Bronchial epithelial cell (primary cell): ENCODE data around the gene NHLH1. TPM values are rescaled to one million over a fixed set of nuclear protein-coding genes. Genes with fewer than 3 reads are reported as not detected.

Source experiments
- DNase-seq: peaks from one replicate; pipeline ENCODE4 v3.0.0-alpha.2; 2010; ENCODE audit warnings: low read depth
- FAIRE-seq: peaks from 2 replicates; lab custom pipeline; 2011; peaks lifted over from hg19 to GRCh38; lab: Jason Lieb, UNC
- H3K27me3 ChIP-seq: 2 replicates; pipeline ENCODE4 v1.5.1; 2011; ENCODE audit warnings: low read length; ENCODE audit not compliant: control insufficient read depth, insufficient read depth
- H3K36me3 ChIP-seq: 2 replicates; pipeline ENCODE4 v1.5.1; 2011; ENCODE audit warnings: low read length; ENCODE audit not compliant: control insufficient read depth, insufficient read depth
- H3K4me3 ChIP-seq: 2 replicates; pipeline ENCODE4 v1.5.1; 2011; ENCODE audit warnings: mild to moderate bottlenecking, low read depth, low read length, control low read depth
- total RNA-seq: library from RNA; depleted of rRNA; stranded (reverse); fragments of >200 nt; gene quantifications from 2 replicates; pipeline ENCODE4 v1.2.1, GENCODE V29; 2014
- TF ChIP-seq, protein P1 (sequence below): IDR thresholded peaks from 2 replicates; pipeline ENCODE4 v1.5.1; 2011; ENCODE audit warnings: mild to moderate bottlenecking, moderate library complexity, low read length, control low read depth, inconsistent platforms; ENCODE audit not compliant: insufficient read depth, severe bottlenecking

Gene NHLH1
- total RNA-seq, 1 donor from 2014 or later: not detected

DNA sequence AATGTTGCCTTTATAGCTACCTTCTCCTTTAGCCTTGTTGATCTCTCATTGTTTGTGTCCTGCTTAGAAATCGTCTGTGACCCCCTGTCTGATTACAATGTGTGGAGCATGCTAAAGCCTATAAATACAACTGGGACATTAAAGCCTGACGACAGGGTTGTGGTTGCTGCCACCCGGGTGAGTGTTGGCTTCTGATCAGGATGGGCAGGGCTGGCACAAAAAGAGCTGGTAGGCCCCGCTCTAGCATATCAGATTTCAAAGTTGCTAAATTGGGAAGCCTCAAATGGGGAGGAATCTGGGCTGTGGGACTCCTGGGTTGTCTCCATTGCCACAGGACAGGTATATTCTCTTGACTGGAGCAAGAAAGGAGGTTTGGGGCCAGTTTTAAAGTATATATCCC, 15.2 kb upstream of the NHLH1 start:
- TF ChIP-seq, protein P1, sequence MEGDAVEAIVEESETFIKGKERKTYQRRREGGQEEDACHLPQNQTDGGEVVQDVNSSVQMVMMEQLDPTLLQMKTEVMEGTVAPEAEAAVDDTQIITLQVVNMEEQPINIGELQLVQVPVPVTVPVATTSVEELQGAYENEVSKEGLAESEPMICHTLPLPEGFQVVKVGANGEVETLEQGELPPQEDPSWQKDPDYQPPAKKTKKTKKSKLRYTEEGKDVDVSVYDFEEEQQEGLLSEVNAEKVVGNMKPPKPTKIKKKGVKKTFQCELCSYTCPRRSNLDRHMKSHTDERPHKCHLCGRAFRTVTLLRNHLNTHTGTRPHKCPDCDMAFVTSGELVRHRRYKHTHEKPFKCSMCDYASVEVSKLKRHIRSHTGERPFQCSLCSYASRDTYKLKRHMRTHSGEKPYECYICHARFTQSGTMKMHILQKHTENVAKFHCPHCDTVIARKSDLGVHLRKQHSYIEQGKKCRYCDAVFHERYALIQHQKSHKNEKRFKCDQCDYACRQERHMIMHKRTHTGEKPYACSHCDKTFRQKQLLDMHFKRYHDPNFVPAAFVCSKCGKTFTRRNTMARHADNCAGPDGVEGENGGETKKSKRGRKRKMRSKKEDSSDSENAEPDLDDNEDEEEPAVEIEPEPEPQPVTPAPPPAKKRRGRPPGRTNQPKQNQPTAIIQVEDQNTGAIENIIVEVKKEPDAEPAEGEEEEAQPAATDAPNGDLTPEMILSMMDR: no peak
- Histone ChIP-seq H3K27me3 (no peaks in the 10 kb centered on the region), H3K36me3 (peaks cover 42% of the 10 kb centered on the region), H3K4me3 (no peak overlapping the region)
- DNase-seq (no peak), FAIRE-seq (no peak)

DNA sequence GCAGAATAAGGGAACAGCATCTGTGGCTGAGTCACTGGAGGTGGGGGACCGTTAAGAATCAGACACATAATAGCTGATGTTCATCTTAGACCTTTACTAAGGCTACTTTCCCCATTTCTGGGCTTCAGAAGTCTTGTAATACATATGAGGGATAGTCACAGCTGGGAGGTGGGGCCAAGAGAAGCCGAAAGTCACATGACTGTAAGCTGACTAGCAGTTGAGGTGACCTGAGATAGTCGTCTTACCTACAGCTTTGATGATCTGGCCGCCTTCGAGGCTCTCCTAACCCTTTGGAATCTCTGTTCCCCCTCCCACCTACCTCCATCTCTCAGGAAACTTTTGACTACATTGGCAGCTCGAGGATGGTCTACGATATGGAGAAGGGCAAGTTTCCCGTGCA, 14.3 kb upstream of the NHLH1 start:
- TF ChIP-seq, protein P1: no peak
- Histone ChIP-seq H3K36me3 (peaks cover 41% of the 10 kb centered on the region), H3K4me3 (no peak overlapping the region), H3K27me3 (no peaks in the 10 kb centered on the region)
- DNase-seq: no peak
- peak; percentile 55 for FAIRE-seq

DNA sequence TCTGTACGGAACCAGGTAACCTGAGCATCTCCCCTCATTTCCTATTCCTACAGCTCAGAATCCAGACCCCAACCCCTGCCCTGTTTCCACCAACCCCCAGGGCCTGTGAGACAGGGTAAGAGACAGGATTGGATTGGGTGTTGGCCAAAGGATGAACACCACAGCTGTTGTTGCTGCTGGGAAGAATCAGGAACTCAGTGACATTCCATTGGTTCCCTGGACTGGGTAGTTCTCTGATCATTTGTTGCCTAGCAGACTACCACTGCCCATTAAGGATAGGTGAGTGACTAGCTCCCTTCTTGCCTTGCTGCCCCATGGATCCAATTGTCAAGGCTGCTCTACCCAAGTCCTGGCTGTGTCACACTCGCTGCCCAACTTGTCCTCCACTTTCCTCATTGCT, 13.6 kb upstream of the NHLH1 start:
- FAIRE-seq (no peak), DNase-seq (peak; percentile 25)
- TF ChIP-seq, protein P1: no peak

DNA sequence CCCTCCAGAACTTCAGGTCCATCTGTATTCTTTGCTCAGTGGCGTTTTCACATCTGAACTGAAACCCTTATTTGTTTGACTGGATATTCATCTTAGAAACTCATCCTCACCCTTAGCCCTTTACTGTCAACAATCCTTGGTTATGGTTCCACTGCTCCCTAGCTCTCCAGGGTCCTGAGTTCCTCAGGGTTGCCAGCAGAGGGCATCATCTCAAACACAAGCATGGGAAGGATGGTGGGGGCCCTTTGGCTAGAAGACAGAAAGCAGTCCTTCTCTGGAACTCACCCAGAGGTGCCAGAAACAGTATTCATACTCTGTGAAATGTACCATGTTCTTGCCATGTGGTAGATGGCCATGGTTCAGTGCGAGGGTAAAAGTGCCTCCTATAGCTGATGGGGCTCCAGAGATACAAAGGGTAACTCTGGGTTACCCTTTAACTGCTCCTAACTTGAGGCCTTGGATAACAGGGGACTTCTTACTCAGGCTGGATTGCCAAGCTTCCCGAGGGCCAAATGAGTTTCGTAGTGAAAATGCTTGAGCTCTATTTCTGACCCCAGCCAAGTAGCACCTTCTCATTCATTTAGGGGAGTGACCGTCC, 12.4 kb upstream of the NHLH1 start:
- TF ChIP-seq, protein P1: peak; percentile 54
- no peaks in the 10 kb centered on the region for H3K27me3 ChIP-seq
- no peak for FAIRE-seq
- H3K4me3 ChIP-seq: no peak overlapping the region
- peaks cover 40% of the 10 kb centered on the region for H3K36me3 ChIP-seq
- peak; percentile 30 for DNase-seq

More for the DNA sequence above, 13.6 kb upstream of the NHLH1 start:
- H3K27me3 ChIP-seq: no peaks in the 10 kb centered on the region
- H3K36me3 ChIP-seq: peaks cover 42% of the 10 kb centered on the region
- H3K4me3 ChIP-seq: no peak overlapping the region

DNA sequence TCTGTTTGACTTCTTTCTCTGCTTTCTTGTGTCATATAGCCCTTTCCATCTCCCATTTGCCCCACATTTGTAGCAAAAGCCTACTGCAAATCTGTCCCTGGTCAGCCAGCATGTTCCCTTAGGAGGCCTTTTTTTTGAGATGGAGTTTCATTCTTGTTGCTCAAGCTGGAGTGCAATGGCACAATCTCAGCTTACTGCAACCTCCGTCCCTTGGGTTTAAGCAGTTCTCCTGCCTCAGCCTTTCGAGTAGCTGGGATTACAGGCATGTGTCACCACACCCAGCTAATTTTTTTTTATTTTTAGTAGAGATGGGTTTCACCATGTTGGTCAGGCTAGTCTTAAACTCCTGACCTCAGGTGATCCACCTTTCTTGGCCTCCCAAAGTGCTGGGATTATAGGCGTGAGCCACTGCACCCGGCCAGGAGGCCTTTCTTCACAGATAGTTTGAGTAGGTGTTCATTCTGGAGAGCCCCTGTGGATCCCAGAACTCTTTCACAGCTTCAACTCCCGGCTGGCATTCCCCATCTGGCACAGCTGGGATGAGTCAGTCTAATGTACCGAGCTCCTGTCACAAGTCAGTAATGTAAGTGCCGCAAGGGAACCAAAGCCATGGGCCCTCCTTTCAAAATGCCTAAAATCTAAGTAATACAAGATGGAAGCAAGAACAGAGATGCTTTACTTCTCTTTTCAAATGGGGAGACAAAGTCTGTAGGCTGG, 9.4 kb upstream of the NHLH1 start:
- DNase-seq (no peak), FAIRE-seq (no peak)
- no peak overlapping the region for H3K4me3 ChIP-seq
- TF ChIP-seq, protein P1: no peak
- peaks cover 34% of the 10 kb centered on the region for H3K36me3 ChIP-seq
- no peaks in the 10 kb centered on the region for H3K27me3 ChIP-seq
